Esophagus squamous epithelium (tissue), 5 donors: ENCODE data around the gene ZSCAN9. TPM values are rescaled to one million over a fixed set of nuclear protein-coding genes. Genes with fewer than 3 reads are reported as not detected.

Experiments
- DNase-seq: peaks from one replicate; lab custom pipeline; 2025; lab: John Stamatoyannopoulos, UW
- H3K27ac ChIP-seq, 4 donors: fragments of 200-600 bp; sonication (generic); one replicate each; pipeline ENCODE4 v1.5.1; 2016 to 2019; ENCODE audit warnings: mild to moderate bottlenecking in 1 of 4
- H3K27me3 ChIP-seq, 4 donors: fragments of 200-600 bp; sonication (generic); 1 replicate in 3 of 4; 2 replicates in 1 of 4; pipeline versions ENCODE4 v1.5.1 to v1.6.0; 2017 to 2021; ENCODE audit warnings: antibody characterized with exemption in 1 of 4
- H3K36me3 ChIP-seq, 3 donors: fragments of 200-600 bp; sonication (generic); one replicate each; pipeline ENCODE4 v1.5.1; 2016 to 2019
- H3K4me1 ChIP-seq, 3 donors: fragments of 200-600 bp; sonication (generic); one replicate each; pipeline ENCODE4 v1.5.1; 2017 to 2019
- H3K4me3 ChIP-seq, 4 donors: fragments of 200-600 bp; sonication (generic); 1 replicate in 3 of 4; 2 replicates in 1 of 4; pipeline ENCODE4 v1.5.1; 2016 to 2019; ENCODE audit warnings: mild to moderate bottlenecking in 2 of 4, moderate library complexity in 1 of 4
- H3K9me3 ChIP-seq, 3 donors: fragments of 200-600 bp; sonication (generic); one replicate each; pipeline ENCODE4 v1.5.1; 2016 to 2019
- CTCF ChIP-seq, 6 experiments: fragments of 450-650 bp in 4 of 6; fragments of 200-600 bp in 2 of 6; sonication (generic) in 2 of 6; IDR thresholded peaks; one replicate each; pipeline ENCODE4 v1.5.1; 2016 to 2019; ENCODE audit warnings: antibody characterized with exemption in 6 of 6, mild to moderate bottlenecking in 4 of 6, moderate library complexity in 4 of 6
- POLR2A ChIP-seq, 4 donors: fragments of 450-650 bp; IDR thresholded peaks; one replicate each; pipeline ENCODE4 v1.6.1; 2017; ENCODE audit warnings: antibody characterized with exemption in 4 of 4, mild to moderate bottlenecking in 4 of 4, moderate library complexity in 3 of 4
- WGBS, 2 donors: methylation state at CpG; one replicate each; pipeline ENCODE4 v1.1.5; 2018; 5-methylcytosine and 5-hydroxymethylcytosine counted together
- intact Hi-C: fragments of 100-400 bp; cut with DNase I; formaldehyde crosslinking; loops from one replicate; pipeline ENCODE4 v1.15.0; 2022
- total RNA-seq, 4 donors: library from RNA; depleted of rRNA; stranded (reverse); fragments of >200 nt; gene quantifications; one replicate each; pipeline ENCODE4 v1.1.0, GENCODE V29; 2016
- donor health status: DM: yes; HTN: yes; CAD: no.

Gene ZSCAN9
- total RNA-seq, 4 donors from 2014 or later, result 0.95 to 11.3 (median 3.4) TPM

- intact Hi-C loops, result no loop called here
- Histone ChIP-seq H3K4me3 (peak overlapping the region; percentile 21 to 59 (median 44)), H3K27me3 (peaks cover 7 to 89% (median 27%) of the 10 kb centered on the region in 4 donors), H3K4me1 (peaks cover 0 to 30% (median 7%) of the 10 kb centered on the region in 3 donors), H3K9me3 (no peaks in the 10 kb centered on the region), H3K36me3 (no peaks in the 10 kb centered on the region), H3K27ac (peak overlapping the region in 3 of 4 donors; percentile 3 to 56 (median 28))
- WGBS, 2 donors, result 0 to 2% methylated on average over 21 of the region's 21 CpGs
- TF ChIP-seq CTCF (IDR thresholded peaks at IDR 0.05) (no peak), POLR2A (IDR thresholded peaks at IDR 0.05) (no peak)
- no peak for DNase-seq
Observed at GRCh38 chr6:28212510-28213212, 12.4 kb upstream of the ZSCAN9 start.

GRCh38 chr6:28213213-28213523, 11.9 kb upstream of the ZSCAN9 start:
- no peak for DNase-seq
- TF ChIP-seq CTCF (IDR thresholded peaks at IDR 0.05) (no peak), POLR2A (IDR thresholded peaks at IDR 0.05) (no peak)
- H3K4me3 ChIP-seq, result peak overlapping the region in 1 of 4 donors; percentile 59
- H3K9me3 ChIP-seq, result no peaks in the 10 kb centered on the region
- intact Hi-C loops, result no loop called here
- no peak overlapping the region for H3K27ac ChIP-seq
- H3K4me1 ChIP-seq, result peaks cover 0 to 28% (median 7%) of the 10 kb centered on the region in 3 donors
- no peaks in the 10 kb centered on the region for H3K36me3 ChIP-seq
- peaks cover 3 to 84% (median 23%) of the 10 kb centered on the region in 4 donors for H3K27me3 ChIP-seq
- WGBS, 2 donors, result 11 to 14% methylated on average over 2 of the region's 2 CpGs

GRCh38 chr6:28215425-28215824, 9.7 kb upstream of the ZSCAN9 start:
- Histone ChIP-seq H3K27ac (no peak overlapping the region), H3K4me3 (no peak overlapping the region), H3K9me3 (no peaks in the 10 kb centered on the region), H3K4me1 (peaks cover 0 to 37% (median 12%) of the 10 kb centered on the region in 3 donors), H3K27me3 (peaks cover 0 to 72% (median 10%) of the 10 kb centered on the region in 4 donors), H3K36me3 (no peaks in the 10 kb centered on the region)
- intact Hi-C loops, result no loop called here
- no peak for DNase-seq
- WGBS, 2 donors, result 16 to 33% methylated on average over 8 of the region's 8 CpGs
- TF ChIP-seq POLR2A (IDR thresholded peaks at IDR 0.05), result no peak
- no peak for TF ChIP-seq CTCF (IDR thresholded peaks at IDR 0.05)

GRCh38 chr6:28217890-28218289, 7.2 kb upstream of the ZSCAN9 start:
- H3K9me3 ChIP-seq, result no peaks in the 10 kb centered on the region
- no peak for DNase-seq
- peaks cover 0 to 24% (median 5%) of the 10 kb centered on the region in 3 donors for H3K4me1 ChIP-seq
- H3K27ac ChIP-seq, result no peak overlapping the region
- TF ChIP-seq CTCF (IDR thresholded peaks at IDR 0.05) (no peak), POLR2A (IDR thresholded peaks at IDR 0.05) (no peak)
- 94 to 96% methylated on average over 4 to 10 of the region's 12 CpGs for WGBS, 2 donors
- H3K36me3 ChIP-seq, result no peaks in the 10 kb centered on the region
- intact Hi-C loops, result no loop called here
- peaks cover 0 to 69% (median 2%) of the 10 kb centered on the region in 4 donors for H3K27me3 ChIP-seq
- peak overlapping the region in 2 of 4 donors; percentile 61 to 84 for H3K4me3 ChIP-seq
